ENCODE results near the gene FGF3.

GRCh38 chr11:69803022-69803421 lies 16.2 kb downstream of the FGF3 start:
- TF ChIP-seq SAP30 (IDR thresholded peaks at IDR 0.05; ENCODE audit: borderline replicate concordance, insufficient read depth, low read depth, low read length, poor library complexity, severe bottlenecking) (no peak), RBM15 (IDR thresholded peaks at IDR 0.05; ENCODE audit: insufficient read depth, low read length) (no peak), EP300 (IDR thresholded peaks at IDR 0.05; ENCODE audit: low read length) (no peak), MAFK (IDR thresholded peaks at IDR 0.05; ENCODE audit: low read length) (no peak)
- TF ChIP-seq, protein P1, sequence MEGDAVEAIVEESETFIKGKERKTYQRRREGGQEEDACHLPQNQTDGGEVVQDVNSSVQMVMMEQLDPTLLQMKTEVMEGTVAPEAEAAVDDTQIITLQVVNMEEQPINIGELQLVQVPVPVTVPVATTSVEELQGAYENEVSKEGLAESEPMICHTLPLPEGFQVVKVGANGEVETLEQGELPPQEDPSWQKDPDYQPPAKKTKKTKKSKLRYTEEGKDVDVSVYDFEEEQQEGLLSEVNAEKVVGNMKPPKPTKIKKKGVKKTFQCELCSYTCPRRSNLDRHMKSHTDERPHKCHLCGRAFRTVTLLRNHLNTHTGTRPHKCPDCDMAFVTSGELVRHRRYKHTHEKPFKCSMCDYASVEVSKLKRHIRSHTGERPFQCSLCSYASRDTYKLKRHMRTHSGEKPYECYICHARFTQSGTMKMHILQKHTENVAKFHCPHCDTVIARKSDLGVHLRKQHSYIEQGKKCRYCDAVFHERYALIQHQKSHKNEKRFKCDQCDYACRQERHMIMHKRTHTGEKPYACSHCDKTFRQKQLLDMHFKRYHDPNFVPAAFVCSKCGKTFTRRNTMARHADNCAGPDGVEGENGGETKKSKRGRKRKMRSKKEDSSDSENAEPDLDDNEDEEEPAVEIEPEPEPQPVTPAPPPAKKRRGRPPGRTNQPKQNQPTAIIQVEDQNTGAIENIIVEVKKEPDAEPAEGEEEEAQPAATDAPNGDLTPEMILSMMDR (IDR thresholded peaks at IDR 0.05 in 2 of 3, conservative IDR thresholded peaks at IDR 0.05 in 1 of 3; ENCODE audit: insufficient read depth in 2 of 3, low read depth in 1 of 3, low read length in 3 of 3): no peak

Data from K562 (cell line).